M059J (cell line): Measurements from ENCODE around the gene TPM4. TPM values are rescaled to one million over a fixed set of nuclear protein-coding genes. Genes with fewer than 3 reads are reported as not detected.

Experiments
- DNase-seq: peaks from one replicate; pipeline ENCODE4 v3.0.0-alpha.2; 2012; ENCODE audit warnings: low read depth
- total RNA-seq: library from RNA; depleted of rRNA; stranded (reverse); fragments of >200 nt; shearing (Covaris generic); gene quantifications from 2 replicates; pipeline ENCODE4 v1.2.3, GENCODE V29; 2014; rRNA removed

The TPM4 gene
- total RNA-seq, 1 experiment from 2014 or later: 1,450 TPM

DNA sequence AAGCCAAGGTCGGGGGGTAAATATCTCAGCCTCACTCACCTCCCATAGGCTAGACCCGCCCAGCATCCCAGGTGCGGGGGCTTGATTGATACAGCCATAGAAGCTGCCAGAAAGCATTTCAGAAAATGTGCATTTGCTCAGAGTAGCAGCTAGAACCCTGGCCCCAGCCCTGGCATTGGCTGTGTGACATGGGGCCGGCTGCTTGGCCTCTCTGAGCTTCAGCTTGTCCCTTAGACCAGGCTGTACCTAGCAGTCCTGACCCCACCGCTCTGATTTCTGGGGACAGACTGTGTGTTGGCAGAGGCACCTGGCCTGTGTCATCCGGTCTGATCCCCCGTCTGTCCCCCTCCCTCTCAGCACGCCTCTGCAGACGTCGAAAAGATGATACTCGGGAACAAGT, 50.8 kb downstream of the TPM4 start:
- no peak for DNase-seq

DNA sequence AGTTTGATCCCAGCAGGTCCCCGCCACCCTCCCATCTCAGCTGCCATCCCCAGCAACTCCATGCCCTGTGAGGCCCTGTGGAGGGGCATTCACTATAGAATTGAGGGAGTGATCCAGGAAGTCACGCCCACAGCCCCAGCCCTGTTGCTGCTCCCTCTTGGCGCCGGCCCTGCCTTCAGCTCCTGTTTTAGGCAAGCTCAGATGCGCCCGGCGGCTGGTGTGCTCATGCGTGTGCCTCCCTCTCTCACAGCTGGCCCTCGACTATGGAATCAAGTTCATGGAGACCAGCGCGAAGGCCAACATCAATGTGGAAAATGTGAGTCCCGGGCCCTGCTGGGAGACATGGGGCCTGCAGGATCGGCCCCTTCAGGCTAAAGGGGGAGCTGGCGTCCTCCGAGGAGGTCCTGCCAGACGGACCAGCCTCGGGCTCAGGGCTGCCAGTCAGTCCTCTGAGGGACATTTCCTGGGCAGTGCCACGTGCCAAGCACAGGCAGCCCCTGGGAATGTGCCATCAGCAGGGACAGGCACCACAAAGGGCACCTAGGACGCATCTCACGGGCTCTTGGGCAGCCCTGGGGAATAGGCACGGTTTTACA, 51.6 kb downstream of the TPM4 start:
- no peak for DNase-seq

DNA sequence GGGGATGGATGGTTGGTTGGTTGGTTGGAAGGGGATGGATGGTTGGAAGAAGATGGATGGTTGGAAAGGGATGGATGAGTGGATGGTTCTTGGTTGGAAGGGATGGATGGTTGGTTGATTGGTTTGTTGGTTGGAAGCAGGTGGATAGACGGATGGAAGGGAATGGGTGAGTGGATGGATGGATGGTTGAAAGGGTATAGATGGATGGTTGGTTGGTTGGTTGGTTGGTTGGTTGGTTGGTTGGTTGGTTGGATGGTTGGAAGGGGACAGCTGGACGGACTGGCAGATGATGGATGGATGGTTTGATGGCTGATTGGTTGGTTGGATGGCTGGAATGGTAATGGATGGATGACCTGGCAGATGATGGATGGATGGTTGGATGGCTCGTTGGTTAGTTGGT, 55.4 kb downstream of the TPM4 start:
- no peak for DNase-seq

DNA sequence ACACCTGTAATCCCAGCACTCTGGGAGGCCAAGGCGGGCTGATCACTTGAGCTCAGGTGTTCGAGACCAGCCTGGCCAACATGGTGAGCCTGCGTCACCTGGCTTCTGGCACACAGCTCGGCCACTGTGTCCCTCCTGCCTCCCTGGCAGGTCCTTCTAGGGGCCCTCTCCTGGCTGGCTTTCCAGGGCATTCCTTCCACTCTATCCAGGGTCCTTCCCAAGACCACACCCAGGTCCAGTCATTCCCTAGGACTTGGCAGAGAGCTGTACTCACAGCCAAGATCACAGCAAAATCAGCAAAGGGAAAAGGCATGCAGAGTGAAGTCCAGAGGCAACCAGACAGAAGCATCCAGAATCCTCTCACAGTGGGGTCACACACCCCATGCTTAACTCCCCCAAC, 57.5 kb downstream of the TPM4 start:
- no peak for DNase-seq

DNA sequence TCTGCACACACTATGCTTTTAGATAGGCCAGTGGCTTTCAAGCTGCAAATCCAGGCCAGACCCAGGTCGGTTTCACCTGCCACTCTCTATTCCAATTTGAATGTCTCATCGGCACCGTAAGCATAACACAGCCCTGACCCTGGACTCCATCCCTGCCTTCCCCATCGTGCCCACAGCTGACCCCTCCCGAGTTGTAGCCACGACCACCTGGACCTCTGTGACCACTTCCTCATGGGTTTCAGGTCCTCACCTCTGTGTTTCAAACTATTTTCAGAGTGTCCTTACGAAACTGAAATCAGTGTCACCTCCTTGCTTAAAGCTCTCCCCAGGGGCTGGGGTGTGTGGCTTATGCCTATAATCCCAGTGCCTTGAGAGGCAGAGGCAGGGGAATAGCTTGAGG, 58.2 kb downstream of the TPM4 start:
- DNase-seq: no peak

DNA sequence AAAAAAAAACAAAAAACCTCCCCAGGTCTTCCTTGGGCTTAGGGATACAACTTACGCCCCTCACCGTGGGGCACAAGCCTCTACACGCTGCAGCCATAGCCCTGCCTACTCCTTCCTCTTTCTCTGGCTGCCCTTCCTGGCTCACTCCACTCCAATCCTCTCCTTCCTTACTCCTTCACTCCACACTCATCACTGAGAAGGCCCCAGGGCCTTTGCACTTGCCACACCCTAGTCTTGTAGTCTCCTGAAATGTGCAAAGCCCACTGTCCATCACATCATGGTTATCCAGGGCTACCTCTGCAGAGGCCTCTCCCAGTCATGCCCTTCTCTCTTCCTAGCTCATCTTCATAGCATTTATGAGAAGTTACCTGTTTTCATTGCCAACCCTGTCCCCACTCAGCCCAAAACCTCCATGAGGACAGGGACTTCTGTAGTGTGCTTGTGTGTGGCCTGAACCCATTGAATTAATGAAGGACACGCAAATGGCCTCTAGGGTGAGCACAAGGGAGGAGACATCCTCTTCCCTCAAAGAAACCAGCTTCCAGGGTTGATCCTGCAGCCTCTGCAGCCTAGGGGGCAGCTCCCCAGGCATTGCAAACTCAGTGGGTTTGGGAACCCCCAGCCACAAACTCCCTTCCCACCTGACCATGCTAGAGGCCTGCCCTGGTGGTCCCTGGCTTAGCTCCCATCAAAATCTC, 59.3 kb downstream of the TPM4 start:
- no peak for DNase-seq

DNA sequence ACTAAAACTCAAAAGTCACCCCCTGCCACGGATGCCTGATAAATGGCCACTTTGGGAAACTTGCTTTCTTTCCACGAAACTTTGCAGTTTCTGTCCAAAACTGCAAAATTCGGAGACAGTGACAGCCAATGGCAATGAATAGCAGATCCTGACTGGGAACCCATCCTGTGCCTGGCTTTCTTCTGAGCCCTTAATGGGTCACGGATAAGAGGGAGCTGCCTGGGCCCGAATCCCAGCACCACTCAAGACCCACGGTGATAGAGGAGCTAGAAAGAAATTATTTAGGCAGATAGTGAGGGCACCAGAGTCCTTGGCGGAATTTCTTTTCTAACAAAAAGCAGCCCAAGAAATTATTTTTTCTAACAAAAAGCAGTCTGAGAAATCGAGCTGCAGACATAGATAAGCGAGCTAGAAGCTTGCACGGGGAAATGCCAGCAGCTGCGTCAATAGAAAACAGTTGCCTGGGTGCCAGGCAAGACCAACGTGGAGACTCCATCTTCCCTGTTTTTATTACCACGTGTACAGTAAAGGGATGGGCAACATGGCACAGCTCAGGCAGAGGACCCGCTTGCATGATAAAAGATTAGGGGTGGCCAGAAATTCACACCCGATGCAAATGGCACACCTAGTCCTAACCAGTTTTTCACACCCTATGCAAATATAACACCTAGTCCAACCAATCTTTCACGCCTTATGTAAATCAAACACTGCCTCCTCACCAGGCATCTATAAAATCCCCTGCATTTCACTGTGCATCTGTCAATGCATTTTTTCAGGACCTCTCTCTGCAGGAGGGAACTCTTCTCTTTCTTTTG, 60.1 kb downstream of the TPM4 start:
- no peak for DNase-seq

DNA sequence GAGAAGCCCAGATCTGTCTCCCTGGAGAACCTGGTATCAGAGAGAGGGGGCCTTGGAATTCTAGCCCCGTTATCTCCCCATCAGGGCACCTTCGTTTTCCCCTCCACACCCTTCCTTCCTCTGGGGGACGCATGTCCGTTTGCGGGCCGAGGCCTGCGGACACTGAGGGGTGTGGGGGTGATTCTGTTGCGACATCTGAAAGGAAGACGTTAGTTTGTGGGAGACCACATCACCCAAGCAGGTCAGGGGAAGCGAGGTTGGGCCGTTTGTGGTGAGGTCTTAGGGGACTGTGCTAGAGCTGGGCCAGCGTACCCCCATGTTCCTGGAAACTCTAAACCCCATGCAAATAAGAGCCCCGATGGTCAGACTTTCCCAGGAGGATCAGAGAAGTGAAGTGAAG, 63.5 kb downstream of the TPM4 start:
- no peak for DNase-seq

DNA sequence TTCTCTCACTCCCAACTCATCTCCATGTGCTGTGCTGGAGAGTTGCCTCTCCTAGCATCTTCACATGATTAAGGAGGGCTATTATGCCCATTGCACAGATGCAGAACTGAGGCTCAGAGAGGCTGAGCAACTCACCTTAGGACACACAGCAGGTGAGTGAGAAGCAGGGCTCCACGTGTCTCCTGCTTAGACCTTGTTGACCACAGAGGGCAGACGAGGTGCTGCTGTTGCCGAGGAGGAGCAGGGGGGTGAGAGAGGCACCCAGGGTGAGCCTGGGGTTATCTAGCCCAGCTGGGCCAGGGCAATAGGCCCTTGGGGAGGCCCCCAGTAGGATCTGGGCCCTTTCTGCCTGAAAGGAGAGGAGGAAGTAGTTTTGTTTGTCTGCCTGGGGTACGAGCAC, 64.7 kb downstream of the TPM4 start:
- no peak for DNase-seq

DNA sequence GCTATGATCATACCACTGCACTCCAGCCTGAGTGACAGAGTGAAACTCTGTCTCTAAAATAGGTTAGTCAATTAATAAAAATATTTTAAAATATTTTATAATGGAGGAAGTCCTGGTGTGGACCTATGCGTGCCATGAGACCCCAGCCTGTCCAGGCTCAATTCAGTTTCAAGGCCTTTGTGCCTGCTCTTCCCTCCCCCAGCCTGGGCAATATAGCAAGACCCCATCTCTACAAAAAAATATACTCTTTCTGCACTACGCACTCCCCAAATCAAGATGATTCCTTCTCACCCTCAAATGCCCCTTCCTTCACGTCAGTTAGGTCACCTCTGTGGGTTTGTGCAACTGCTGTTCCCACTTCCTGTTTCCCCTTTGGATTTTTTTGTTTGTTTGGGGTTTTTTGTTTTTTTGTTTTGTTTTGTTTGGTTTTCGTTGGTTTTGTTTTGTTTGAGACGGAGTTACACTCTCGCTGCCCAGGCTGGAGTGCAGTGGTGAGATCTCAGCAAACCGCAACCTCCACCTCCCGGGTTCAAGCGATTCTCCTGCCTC, 65.8 kb downstream of the TPM4 start:
- DNase-seq: no peak

DNA sequence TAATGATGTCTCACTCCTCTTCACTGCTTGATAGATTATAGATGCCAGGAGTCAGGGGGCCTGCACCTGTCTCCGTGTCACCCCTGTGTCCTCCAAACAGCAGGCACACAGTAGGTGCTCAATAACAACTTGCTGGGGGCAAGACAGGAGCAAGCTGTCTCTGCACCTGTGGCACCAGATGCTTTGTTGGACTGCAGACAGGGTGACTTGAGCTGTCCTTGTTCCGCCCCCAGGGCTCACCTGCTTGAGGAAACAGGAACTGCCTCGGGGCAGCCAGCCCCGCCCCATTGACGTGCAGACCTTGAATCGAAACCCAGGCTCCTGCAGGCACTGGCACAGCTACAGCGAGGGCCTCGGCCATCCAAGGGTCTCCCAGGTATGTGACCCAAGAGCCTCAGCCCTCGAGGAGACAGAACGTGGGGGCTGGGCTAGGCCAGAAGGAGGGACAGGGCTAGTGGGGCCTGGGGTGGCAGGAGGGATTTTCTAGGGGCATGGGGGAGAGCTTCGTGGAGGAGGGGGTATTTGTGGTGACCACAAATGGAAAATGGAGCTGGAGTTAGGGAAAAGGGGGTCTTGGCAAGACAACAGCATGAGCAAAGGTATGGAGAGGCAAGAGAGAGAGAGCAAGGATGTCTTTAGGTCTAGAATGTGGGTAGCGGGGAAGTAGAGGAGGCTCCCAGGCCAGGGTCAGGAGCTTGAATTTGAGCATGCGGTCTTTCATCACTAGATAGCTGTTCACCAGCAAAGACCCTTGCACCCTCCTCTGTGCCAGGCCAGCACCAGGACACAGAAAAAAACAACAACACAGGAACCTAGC, 67.3 kb downstream of the TPM4 start, which contains the start of gene HSH2D:
TSS of gene HSH2D (plus strand) at position 287 of the 817 bp plus-strand sequence. CDS start 5,066 bp downstream, outside the sequence.
- DNase-seq: peak; percentile 73

DNA sequence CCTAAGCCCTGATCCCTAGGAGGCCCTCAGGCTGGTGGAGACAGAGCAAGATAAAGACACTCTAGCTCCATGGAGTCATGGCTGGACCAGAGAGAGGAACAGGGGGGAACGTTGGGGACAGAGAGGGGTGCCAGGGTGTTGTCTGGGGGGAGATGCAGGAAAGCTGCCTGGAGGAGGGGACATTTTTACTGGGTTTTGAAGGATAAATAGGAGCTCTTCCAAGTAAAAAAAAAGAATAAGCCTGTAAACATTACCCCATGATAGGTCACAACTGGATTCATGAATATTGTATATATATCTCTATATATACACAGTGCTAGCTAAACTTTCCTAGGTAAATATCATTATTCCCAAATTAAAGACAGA, 67.9 kb downstream of the TPM4 start:
- no peak for DNase-seq

DNA sequence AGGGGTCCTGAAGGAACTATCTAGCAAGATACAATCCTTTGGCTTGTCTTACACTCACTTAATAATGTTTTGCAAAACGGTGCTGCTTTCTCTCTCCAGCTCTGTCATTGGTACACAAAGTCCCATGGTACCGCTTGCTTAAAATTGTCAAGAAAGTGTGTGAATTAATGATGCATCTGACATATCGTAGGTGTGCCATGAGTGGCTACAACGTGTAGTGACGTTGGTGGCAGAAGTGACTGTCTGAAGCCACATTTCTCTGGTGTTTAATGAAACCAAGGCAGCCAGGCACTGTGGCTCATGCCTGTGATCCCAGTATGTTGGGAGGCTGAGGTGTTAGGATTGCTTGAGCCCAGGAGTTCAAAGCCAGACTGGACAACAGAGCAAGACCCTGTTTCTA, 69.8 kb downstream of the TPM4 start:
- DNase-seq: no peak

DNA sequence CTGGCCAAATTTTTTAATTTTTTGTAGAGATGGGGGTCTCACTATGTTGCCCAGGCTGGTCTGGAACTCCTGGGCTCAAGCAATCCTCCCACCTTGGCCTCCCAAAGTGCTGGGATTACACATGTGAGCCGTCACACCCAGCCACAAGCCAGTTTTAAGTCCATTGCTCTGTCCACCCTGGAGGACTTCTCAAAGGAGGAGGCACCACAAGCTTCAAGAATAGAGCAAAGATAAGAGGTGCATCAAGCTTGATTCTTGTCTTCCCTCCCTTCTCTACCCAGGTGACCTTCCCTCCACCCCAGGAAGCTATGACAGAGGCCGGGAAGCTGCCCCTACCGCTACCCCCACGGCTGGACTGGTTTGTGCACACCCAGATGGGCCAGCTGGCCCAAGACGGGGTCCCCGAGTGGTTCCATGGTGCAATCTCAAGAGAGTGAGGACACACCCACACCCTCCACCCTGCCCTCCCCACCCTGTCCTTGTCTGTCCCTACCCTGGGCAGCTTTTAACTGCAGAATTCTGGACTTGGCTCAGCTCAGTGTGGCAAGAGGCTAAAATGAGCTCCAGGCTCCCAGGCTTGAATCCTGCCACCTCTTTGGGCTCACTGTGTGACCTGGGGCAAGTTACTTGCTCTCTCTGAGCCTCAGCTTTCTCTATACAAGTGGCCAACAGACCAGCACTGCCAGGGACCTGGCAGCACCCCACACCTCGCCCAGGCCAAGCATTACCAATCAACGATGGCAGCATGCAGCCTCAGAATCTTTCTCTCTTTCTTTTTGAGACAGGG, 72.3 kb downstream of the TPM4 start:
- no peak for DNase-seq

Other genes with a start within 250 kb of the TPM4 start
- gene CYP4F2, start 178.4 kb upstream of the TPM4 start, total RNA-seq: 1.6 and 1.8 TPM in 2 replicates
- gene CYP4F11, start 142.0 kb upstream of the TPM4 start, total RNA-seq: 0.17 and 0.44 TPM in 2 replicates
- not detected in 2 replicates for gene OR10H4, start 127.5 kb upstream of the TPM4 start, total RNA-seq
- gene RAB8A, start 35.4 kb downstream of the TPM4 start, total RNA-seq: 110 and 159 TPM in 2 replicates
- gene HSH2D, start 67.2 kb downstream of the TPM4 start, total RNA-seq: 11.1 and 12.6 TPM in 2 replicates
- not detected in 2 replicates for gene CIB3, start 97.0 kb downstream of the TPM4 start, total RNA-seq
- gene FAM32A, start 108.9 kb downstream of the TPM4 start, total RNA-seq: 164 and 178 TPM in 2 replicates
- gene AP1M1, start 121.4 kb downstream of the TPM4 start, total RNA-seq: 113 and 140 TPM in 2 replicates
- 3.1 and 4.0 TPM in 2 replicates for gene KLF2, start 248.3 kb downstream of the TPM4 start, total RNA-seq